Lung microvascular endothelial cell (primary cell): ENCODE data around the gene ANGPTL8. TPM values are rescaled to one million over a fixed set of nuclear protein-coding genes. Genes with fewer than 3 reads are reported as not detected.

Experiments used
- DNase-seq, 2 donors: peaks; one replicate each; pipeline versions ENCODE4 v3.0.0 to v3.0.0-alpha.2; 2010; ENCODE audit warnings: low read depth in 2 of 2
- total RNA-seq: library from RNA; depleted of rRNA; stranded (reverse); fragments of >200 nt; gene quantifications from 2 replicates; pipeline ENCODE4 v1.2.1, GENCODE V29; 2014

The ANGPTL8 gene
- total RNA-seq, 1 donor from 2014 or later = not detected

DNA sequence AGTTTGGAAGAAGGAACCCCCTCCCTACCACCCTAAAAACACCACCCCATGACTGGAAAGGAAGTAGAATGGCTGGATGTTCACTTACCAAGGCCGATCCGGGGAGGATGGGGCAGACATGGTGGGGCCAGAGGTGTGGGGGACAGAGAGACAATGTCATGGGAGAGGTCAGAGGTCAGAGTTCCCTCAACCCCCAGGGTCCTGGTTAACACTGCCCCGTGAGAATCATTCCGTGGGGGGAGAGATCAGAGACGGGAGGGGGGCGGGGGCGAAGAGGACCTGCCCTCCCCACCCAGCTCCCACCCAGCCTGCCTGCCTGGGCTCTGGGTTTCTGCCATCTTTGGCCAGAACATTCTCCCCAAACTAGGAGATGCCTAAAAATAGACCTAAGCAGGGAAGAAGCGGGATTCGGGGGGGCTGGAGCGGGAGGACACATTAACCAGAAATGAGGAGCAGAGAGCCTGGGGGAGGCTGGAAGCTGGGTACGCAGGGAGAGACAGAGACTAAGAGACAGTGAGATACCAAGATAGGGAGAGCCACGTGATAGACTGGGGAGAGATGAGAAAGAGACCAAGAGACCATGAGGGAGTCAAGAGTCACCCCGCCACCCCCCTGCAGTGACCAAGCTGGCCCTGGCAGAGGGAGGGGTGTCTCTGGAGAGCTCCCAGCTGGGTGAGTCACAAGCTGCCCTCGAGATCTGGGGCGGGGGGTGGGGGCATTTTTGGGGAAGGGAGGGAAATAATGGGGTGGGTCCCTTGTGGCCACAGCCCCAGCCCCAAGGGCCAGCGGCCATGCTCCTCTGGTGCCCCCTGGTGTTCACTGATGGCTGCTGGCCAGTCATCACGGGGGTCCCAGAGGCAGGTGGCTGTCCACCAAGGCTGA lies 36.0 kb upstream of the ANGPTL8 start:
- peak; percentile 62 to 67 for DNase-seq

DNA sequence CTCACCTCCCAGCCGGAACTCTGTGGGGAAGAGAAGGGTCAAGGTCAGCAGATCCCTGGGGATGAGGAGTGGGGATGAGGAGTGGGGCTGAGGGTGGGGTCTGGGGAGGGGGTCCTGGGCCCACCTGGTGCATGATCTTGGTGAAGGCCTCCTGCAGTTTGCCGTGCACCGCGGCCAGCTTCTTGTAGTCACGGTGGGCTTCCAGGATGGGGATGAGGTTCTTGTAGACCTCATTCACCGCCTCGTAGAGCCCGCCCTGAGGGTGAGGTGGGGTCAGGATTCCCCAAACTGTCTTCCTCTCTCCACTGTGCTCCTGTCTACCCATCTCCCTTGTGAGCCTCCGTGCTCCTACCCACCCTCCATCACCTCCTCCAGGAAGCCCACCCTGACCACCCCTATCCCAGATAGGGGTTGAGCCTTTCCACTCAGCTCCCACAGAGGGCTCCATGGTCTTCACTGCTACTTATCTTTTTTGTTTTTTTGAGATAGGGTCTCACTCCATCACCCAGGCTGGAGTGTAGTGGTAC lies 35.3 kb upstream of the ANGPTL8 start:
- DNase-seq = no peak

DNA sequence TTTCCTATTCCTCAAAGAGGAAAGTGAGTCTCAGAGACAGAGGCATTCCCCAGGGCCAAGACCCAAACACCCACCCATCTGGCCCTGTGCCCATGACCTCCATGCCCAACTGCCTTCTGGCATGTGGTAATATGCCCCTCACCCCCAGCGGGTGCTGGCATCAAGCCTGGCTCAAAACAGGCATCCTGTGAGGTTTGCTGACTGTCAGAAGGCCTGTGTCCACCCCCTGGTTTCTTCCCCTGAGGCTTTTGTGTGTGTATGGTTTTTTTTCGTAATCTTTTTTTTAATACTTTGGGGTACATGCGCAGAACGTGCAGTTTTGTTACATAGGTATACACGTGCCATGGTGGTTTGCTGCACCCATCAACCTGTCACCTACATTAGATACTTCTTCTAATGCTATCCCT lies 34.5 kb upstream of the ANGPTL8 start:
- no peak for DNase-seq

- no peak for DNase-seq
These were observed 33.4 kb upstream of the ANGPTL8 start for GRCh38 chr19:11205939-11206570.

DNA sequence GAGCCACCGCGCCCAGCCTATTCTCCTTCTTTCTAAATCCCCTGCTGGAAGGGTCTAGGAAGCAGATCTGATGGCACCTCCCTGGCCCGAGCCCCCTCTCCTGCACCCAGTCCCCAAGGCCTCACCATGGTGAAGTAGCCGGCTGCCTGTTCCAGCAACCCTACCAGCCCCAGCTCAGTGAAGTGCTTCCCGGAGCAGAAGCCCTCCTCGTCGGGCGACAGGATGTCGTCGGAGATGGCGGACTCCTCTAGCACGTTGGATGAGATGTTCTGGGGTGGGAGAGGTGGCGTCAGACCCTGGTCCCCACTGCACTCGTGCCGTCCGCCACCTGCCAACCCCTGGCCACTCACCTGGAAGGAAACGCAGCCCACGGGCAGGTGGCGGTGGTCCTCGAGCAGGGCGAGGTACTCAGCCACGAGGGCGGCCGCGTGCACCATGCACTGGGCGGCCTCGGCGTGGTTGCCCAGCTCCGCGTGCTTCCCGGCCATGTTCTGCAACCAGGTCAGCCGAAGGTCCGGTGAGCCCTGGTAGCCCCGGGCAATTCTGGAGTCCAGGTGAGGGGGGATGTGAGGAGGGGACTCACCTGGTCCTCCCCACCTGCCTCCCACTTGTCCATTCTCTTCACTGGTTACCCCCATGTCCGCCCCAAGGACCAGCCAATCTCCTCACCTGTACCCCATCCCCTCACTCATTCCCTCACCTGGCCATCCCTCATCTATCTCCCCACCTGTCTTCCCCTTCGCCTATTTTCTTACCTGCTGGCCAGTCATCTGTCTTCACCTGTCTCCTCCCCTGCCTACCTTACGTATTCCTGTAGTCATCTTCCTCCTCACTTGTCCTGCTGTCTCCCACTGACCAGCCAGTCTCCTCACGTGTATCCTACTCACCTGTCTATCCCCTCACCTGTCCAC lies 30.6 kb upstream of the ANGPTL8 start:
- no peak for DNase-seq

DNA sequence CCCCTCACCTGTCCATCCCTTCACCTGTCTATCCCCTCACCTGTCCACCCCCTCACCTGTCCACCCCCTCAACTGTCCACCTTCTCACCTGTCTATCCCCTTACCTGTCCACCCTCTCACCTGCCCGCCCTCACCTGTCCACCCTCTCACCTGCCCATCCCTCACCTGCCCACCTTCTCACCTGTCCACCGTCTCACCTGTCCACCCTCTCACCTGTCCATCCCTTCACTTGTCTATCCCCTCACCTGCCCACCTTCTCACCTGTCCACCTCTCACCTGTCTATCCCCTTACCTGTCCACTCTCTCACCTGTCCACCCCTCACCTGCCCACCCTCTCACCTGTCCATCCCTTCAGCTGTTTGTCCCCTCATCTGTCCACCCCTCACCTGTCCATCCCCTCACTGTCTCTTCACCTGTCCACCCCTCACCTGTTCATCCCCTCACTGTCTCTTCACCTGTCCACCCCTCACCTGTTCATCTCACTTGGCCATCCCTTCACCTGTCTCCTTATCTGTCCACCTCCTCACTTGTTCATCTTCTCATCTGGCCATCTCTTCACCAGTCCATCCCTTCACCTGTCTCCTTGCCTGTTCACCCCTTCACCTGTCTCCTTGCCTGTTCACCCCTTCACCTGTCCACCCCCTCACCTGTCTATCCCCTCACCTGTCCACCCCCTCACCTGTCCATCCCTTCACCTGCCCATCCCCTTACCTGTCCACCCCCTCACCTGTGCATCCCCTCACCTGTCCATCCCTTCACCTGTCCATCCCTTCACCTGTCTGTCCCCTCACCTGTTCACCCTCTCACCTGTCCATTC lies 29.4 kb upstream of the ANGPTL8 start:
- no peak for DNase-seq

GRCh38 chr19:11210656-11210928 lies 28.8 kb upstream of the ANGPTL8 start:
- DNase-seq = no peak

DNA sequence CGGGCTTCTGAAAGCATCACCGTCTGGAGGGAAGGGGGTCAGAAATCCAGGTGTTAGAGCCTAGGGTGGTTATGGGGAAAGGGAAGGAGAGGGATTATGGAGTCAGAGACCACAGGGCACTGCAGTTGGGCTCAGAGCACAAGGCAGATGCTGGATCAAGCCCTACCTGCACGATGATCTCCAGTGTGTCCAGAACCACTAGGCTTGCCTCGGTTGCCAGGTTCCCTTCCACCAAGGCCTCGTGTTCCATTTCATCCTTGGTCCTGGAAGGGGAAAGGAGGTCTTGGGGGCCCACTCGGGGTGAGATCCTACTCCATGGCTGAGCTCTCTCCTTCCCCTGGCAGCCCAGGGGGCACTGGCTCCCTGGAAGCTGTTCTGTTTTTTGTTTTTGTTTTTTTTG lies 25.0 kb upstream of the ANGPTL8 start:
- DNase-seq = no peak

GRCh38 chr19:11221082-11221598 lies 18.3 kb upstream of the ANGPTL8 start:
- no peak for DNase-seq

GRCh38 chr19:11223200-11223599 lies 16.2 kb upstream of the ANGPTL8 start:
- no peak for DNase-seq

DNA sequence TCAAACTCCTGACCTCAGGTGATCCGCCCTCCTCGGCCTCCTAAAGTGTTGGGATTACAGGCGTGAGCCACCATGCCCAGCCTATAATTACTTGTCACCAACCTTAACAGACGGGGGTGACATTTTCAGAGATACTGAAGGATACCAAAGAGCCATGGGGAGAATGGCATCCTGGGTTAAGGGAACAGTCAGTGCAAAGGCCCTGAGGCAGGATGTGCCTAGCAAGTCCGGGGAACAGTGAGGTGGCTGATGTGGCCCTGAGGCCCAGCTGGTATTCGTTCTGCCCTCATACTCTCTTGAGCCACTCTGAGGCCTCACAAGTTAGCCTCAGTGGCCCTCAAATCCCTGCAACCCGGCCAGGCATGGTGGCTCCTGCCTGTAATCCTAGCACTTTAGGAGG lies 15.0 kb upstream of the ANGPTL8 start:
- DNase-seq = no peak

DNA sequence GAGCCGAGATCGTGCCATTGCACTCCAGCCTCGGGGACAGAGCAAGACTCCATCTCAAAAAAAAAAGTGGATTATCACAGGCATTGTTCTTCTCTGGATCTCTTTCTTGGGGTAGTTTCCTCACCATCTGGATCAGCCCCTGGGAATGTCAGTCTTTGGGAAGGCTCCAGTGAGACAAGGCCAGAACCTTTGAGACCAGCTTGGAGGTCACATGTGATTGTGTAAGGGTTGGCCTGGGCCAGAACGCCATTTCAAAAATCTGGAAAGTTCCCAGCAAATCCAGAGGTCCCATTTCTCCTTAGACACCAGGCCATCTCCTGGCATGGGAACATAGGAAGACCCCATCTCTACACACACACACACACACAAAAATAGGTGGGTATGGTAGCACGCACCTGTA lies 14.2 kb upstream of the ANGPTL8 start:
- DNase-seq = no peak

- DNase-seq = no peak
These were observed 13.6 kb upstream of the ANGPTL8 start for GRCh38 chr19:11225815-11226214.

DNA sequence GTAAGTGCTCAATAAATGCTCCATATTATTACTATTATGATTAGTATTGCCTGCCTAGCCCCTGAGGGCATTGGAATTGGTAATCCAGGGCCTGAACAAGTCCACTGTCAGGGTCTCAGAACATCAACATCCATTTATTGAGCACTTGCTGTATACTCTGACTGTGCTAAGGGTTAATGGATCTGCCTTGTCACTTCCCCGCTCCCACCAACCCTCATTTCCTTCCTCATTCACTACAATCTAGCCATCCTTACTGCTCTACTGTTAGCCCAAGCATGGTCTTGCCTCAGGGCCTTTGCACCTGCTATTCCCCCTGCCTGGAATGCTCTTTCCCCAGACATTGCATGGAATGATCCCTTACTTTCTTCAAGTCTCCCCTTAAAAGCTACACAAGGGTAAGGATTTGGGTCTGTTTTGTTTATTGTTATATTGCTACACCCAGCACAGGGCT lies 12.7 kb upstream of the ANGPTL8 start:
- no peak for DNase-seq

GRCh38 chr19:11227195-11227886 lies 12.1 kb upstream of the ANGPTL8 start:
- DNase-seq = peak; percentile 38 to 41

DNA sequence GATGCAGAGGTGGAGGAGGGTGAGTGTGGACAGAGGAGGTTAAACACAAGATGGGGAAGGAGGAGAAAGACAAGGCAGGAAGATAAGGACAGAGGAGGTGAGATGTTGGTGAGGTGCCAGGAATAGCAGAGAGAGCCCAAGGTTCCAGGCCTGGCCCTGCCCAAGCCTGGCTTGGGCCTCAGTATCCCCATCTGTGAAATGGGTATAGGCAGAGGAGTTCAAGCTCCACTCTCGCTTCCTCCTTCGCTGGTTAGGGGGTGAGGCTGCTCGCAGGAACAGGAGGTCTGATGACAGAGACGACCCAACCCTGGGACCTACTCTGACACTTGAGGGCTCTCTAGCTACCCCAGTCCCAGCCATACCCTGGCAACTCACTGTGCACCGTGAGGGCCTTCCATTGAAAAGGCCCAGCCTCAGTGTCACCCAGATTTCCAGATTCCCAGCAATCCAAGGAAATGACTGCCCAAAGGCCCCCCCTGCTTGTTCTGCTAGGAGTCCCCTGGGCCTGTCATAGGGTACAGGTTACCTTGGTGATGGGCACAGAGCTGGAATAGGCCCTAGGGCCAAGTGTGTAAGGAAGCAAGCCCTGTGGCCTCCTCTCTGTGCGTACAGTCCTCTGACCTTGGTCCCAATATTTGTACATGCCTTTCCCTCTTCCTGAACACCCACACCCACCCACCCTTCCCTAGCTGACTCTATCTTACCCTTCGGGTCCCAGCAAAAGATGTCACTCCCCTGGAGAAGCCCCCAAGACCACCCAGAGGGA lies 8.6 kb upstream of the ANGPTL8 start:
- DNase-seq = no peak

- no peak for DNase-seq
These were observed 6.9 kb upstream of the ANGPTL8 start for GRCh38 chr19:11232555-11232954.

DNA sequence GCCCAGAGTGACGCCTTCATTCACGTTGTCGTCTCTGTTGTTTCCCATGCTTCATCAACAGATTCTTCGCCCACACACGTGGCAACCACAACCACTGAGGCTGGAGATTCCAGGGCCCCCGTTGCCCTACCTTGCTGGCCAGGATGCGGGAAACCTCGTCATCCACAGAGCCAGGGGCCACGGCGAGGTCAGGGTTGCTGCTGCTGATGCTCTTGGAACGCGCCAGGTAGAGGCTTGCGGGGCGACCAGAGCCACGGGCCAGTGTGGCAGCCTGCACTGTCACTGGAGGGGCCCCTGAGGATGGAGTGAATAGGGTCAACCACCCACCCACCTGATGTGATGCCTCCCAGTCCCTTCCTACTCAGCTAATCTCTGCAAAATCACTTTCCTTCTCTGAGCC lies 6.3 kb upstream of the ANGPTL8 start:
- no peak for DNase-seq

- DNase-seq = peak in 1 of 2 donors; percentile 71
These were observed 4.8 kb upstream of the ANGPTL8 start for GRCh38 chr19:11234486-11235075.
